Keratinocyte (primary cell): Measurements from ENCODE around the gene DYRK2. TPM values are rescaled to one million over a fixed set of nuclear protein-coding genes. Genes with fewer than 3 reads are reported as not detected.

Experiments
- DNase-seq: peaks from one replicate; pipeline ENCODE4 v3.0.0-alpha.2; 2011; ENCODE audit warnings: low read depth, missing footprints, low spot score
- FAIRE-seq: peaks from 2 replicates; lab custom pipeline; 2011; peaks lifted over from hg19 to GRCh38; lab: Jason Lieb, UNC
- H2AFZ ChIP-seq: 2 replicates; pipeline ENCODE4 v1.6.0; 2012; ENCODE audit warnings: low read length, control low read depth, inconsistent platforms; ENCODE audit not compliant: control insufficient read depth
- H3K27ac ChIP-seq: 2 replicates; pipeline ENCODE4 v1.5.1; 2011; ENCODE audit warnings: low read length; ENCODE audit not compliant: control insufficient read depth, insufficient read depth
- H3K27me3 ChIP-seq: 3 replicates; pipeline ENCODE4 v1.6.0; 2011; ENCODE audit warnings: low read length; ENCODE audit not compliant: control insufficient read depth, insufficient read depth; ENCODE audit errors: extremely low read depth
- H3K36me3 ChIP-seq, 2 experiments: 2 replicates in 1 of 2; 3 replicates in 1 of 2; pipeline ENCODE4 v1.5.1; 2011; ENCODE audit warnings: low read length in 2 of 2, mild to moderate bottlenecking in 1 of 2; ENCODE audit not compliant: control insufficient read depth in 2 of 2, insufficient read depth in 2 of 2; ENCODE audit errors: extremely low read depth in 1 of 2
- H3K4me1 ChIP-seq: 3 replicates; pipeline ENCODE4 v1.5.1; 2011; ENCODE audit warnings: low read length; ENCODE audit not compliant: control insufficient read depth, insufficient read depth; ENCODE audit errors: extremely low read depth
- H3K4me2 ChIP-seq: 3 replicates; pipeline ENCODE4 v1.6.0; 2011; ENCODE audit warnings: low read depth, low read length; ENCODE audit not compliant: control insufficient read depth, insufficient read depth; ENCODE audit errors: extremely low read depth
- H3K4me3 ChIP-seq, 3 experiments: fragments of 200-600 bp in 1 of 3; sonication (generic) in 1 of 3; 2 replicates in 2 of 3; 3 replicates in 1 of 3; pipeline ENCODE4 v1.5.1; 2011 to 2016; ENCODE audit warnings: low read length in 3 of 3, mild to moderate bottlenecking in 3 of 3, control low read depth in 2 of 3, inconsistent platforms in 1 of 3, low read depth in 1 of 3, mixed read lengths in 1 of 3, mixed run types in 1 of 3, moderate library complexity in 1 of 3; ENCODE audit not compliant: control insufficient read depth in 2 of 3, insufficient read depth in 2 of 3; ENCODE audit errors: extremely low read depth in 1 of 3
- H3K79me2 ChIP-seq: 2 replicates; pipeline ENCODE4 v1.6.0; 2012; ENCODE audit warnings: low read length; ENCODE audit not compliant: control insufficient read depth, insufficient read depth
- H3K9ac ChIP-seq: 3 replicates; pipeline ENCODE4 v1.6.0; 2011; ENCODE audit warnings: low read length; ENCODE audit not compliant: control insufficient read depth, insufficient read depth; ENCODE audit errors: extremely low read depth
- H3K9me1 ChIP-seq: 3 replicates; pipeline ENCODE4 v1.6.0; 2011; ENCODE audit warnings: low read length; ENCODE audit not compliant: control insufficient read depth, insufficient read depth; ENCODE audit errors: extremely low read depth
- H3K9me3 ChIP-seq: 2 replicates; pipeline ENCODE4 v1.5.1; 2012; ENCODE audit warnings: low read depth, low read length; ENCODE audit not compliant: control insufficient read depth
- H4K20me1 ChIP-seq: 3 replicates; pipeline ENCODE4 v1.6.0; 2011; ENCODE audit warnings: low read length; ENCODE audit not compliant: control insufficient read depth, insufficient read depth; ENCODE audit errors: extremely low read depth
- CTCF ChIP-seq, 3 experiments: IDR thresholded peaks in 1 of 3; conservative IDR thresholded peaks in 1 of 3; optimal IDR thresholded peaks in 1 of 3; 2 replicates in 2 of 3; 3 replicates in 1 of 3; pipeline versions ENCODE3 to v1.5.1; 2011; ENCODE audit warnings: low read length in 3 of 3, mild to moderate bottlenecking in 3 of 3, moderate library complexity in 2 of 3, control low read depth in 1 of 3, inconsistent platforms in 1 of 3; ENCODE audit not compliant: insufficient read depth in 2 of 3; ENCODE audit errors: extremely low read depth in 1 of 3
- EZH2 ChIP-seq: IDR thresholded peaks from one replicate; pipeline ENCODE4 v1.6.1; 2012; ENCODE audit warnings: inconsistent platforms, mild to moderate bottlenecking, low read length, moderate library complexity
- dilution Hi-C: fragments of 300-500 bp; cut with MboI; formaldehyde crosslinking; loops from one replicate; pipeline ENCODE4 v1.7.0; 2020; ENCODE audit warnings: low sequenced_read_pairs; ENCODE audit not compliant: extremely low pct_ligation_motif_present
- polyA plus RNA-seq, 5 experiments: library from polyadenylated mRNA; depleted of rRNA in 3 of 5; stranded (reverse) in 3 of 5; stranded (forward) in 1 of 5; unstranded in 1 of 5; fragments of >200 nt; gene quantifications; 1 replicate in 1 of 5; 2 replicates in 3 of 5; 3 replicates in 1 of 5; pipeline versions ENCODE4 v1.2.1 to v1.2.3, GENCODE V29; 2011 to 2012; ENCODE audit warnings: missing spikeins in 2 of 5, low read depth in 1 of 5, low replicate concordance in 1 of 5

DYRK2 gene
- polyA plus RNA-seq, 1 donor (not counting 4 experiments of a cell fraction or from before 2014, with no cell fraction given) = 22.7 TPM

GRCh38 chr12:67701121-67701520 lies 52.6 kb downstream of the DYRK2 start:
- Histone ChIP-seq H3K9me1 (no peaks in the 10 kb centered on the region), H4K20me1 (no peaks in the 10 kb centered on the region), H2AFZ (no peak overlapping the region), H3K9ac (no peak overlapping the region), H3K4me2 (no peak overlapping the region), H3K27me3 (no peaks in the 10 kb centered on the region), H3K27ac (no peak overlapping the region), H3K9me3 (no peaks in the 10 kb centered on the region), H3K79me2 (no peaks in the 10 kb centered on the region), H3K4me1 (peaks cover 26% of the 10 kb centered on the region), H3K36me3 (no peaks in the 10 kb centered on the region), H3K4me3 (no peak overlapping the region)
- TF ChIP-seq CTCF (optimal IDR thresholded peaks at IDR 0.05 in 1 of 3, IDR thresholded peaks at IDR 0.05 in 1 of 3, conservative IDR thresholded peaks at IDR 0.05 in 1 of 3; ENCODE audit: extremely low read depth in 1 of 3, insufficient read depth in 2 of 3, low read length in 3 of 3) (no peak), EZH2 (no peak)
- DNase-seq = no peak
- dilution Hi-C loops = no loop called here
- FAIRE-seq = peak; percentile 53

GRCh38 chr12:67702136-67702535 lies 53.6 kb downstream of the DYRK2 start:
- TF ChIP-seq EZH2 (no peak), CTCF (optimal IDR thresholded peaks at IDR 0.05 in 1 of 3, IDR thresholded peaks at IDR 0.05 in 1 of 3, conservative IDR thresholded peaks at IDR 0.05 in 1 of 3; ENCODE audit: extremely low read depth in 1 of 3, insufficient read depth in 2 of 3, low read length in 3 of 3) (no peak)
- no peak for FAIRE-seq
- H3K79me2 ChIP-seq = no peaks in the 10 kb centered on the region
- no peak overlapping the region for H3K27ac ChIP-seq
- no peaks in the 10 kb centered on the region for H3K27me3 ChIP-seq
- peaks cover 24% of the 10 kb centered on the region for H3K4me1 ChIP-seq
- no peak overlapping the region for H3K9ac ChIP-seq
- no peaks in the 10 kb centered on the region for H3K9me1 ChIP-seq
- H3K36me3 ChIP-seq = no peaks in the 10 kb centered on the region
- H4K20me1 ChIP-seq = no peaks in the 10 kb centered on the region
- dilution Hi-C loops = no loop called here
- H3K4me3 ChIP-seq = no peak overlapping the region
- DNase-seq = no peak
- H3K4me2 ChIP-seq = no peak overlapping the region
- H2AFZ ChIP-seq = no peak overlapping the region
- H3K9me3 ChIP-seq = no peaks in the 10 kb centered on the region
